ENCODE results near the gene CACNA2D3. TPM values are rescaled to one million over a fixed set of nuclear protein-coding genes. Genes with fewer than 3 reads are reported as not detected.
A peak's percentile ranks its signal among the peaks of the same experiment; 100 is the strongest.
"Not testable (repeated sequence)": the region's sequence is repeated elsewhere in the genome, so short reads cannot be mapped to it uniquely, and the experiment has no call there.

CACNA2D3 gene
- total RNA-seq, 1 donor from 2014 or later = 7.0 TPM

DNA sequence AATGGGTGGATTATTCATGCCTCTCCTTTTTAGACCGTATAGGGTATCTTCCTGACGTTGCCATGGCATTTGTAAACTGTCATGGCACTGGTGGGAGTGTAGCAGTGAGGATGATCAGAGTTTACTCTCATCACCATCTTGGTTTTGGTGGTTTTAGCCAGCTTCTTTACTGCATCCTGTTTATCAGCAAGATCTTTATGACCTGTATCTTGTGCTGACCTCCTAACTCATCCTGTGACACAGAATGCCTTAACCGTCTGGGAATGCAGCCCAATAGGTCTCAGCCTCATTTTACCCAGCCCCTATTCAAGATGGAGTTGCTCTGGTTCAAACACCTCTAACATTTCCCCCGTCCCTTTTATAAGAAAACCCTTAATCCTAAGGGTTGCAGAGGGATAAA, 855.6 kb downstream of the CACNA2D3 start:
- not testable (repeated sequence) for ATAC-seq

DNA sequence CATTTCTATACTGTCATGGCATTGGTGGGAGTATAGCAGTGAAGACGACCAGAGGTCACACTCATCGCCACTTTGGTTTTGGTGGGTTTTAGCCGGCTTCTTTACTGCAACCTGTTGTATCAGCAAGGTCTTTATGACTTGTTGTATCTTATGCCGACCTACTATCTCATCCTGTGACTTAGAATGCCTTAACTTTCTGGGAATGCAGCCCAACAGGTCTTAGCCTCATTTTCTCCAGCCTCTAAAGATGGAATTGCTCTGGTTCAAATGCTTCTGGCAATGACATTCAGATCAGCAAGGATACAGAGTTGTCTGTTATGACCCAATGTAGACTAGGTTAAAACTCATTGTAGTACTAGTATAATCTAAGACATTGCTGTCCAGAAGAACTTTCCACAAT, 860.5 kb downstream of the CACNA2D3 start:
- no peak for ATAC-seq

DNA sequence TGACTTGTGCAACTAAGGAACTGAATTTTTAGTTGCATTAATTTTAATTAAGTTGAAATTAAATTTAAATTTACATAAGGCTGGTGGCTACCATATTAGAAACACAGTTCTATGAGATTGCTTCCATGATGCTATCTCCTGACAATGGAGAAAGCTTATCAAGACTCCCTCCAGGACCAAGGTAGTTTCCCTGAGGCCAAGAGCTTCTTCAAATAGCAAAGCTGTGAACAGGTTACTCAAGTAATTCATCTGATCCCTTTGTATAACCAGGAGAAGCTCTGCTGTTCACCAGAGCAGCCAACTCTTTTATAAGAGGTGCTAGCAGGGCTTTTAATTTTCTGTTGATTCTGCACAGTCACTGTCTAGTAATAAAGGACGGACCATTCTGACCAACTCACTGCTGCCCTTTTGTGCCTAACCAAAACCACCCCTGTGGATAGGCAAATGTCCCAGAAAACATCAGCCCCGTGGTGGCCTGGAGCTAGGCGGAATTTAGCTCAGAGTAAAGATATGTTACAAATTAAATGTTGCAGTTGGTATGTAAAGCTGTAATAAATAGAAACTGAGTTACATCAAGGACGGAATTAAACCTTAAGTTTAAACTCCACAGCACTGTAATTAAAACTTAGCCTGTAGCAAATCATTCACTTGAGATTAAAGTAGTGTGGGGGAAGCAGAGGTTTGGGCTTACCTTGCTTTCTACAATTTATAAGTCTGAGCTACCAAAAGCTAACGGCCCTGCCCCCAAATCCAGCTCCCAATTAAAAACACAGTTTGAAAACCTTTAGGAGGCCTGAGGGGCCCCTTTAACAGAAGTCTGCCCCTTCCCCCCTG, 861.1 kb downstream of the CACNA2D3 start:
- no peak for ATAC-seq

DNA sequence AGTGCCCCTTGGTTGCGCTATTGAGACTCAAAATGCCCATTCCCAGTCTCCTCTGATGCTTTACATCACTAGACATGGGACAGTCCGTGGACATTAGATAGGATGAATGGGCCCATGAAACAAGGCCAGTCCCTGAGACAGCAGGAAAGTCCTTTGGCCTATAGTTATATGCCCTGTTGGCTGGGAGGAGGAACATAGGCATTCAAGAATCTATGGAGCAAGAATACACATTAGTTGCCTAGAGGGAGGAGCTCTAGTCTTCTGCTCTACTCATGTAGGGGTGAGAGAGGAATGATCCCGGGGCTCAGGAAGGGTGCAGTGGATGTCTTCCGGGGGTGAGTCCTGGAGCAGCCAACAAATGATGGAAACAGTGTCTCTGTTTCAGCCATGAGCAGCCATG, 863.5 kb downstream of the CACNA2D3 start:
- peak; percentile 17 for ATAC-seq

DNA sequence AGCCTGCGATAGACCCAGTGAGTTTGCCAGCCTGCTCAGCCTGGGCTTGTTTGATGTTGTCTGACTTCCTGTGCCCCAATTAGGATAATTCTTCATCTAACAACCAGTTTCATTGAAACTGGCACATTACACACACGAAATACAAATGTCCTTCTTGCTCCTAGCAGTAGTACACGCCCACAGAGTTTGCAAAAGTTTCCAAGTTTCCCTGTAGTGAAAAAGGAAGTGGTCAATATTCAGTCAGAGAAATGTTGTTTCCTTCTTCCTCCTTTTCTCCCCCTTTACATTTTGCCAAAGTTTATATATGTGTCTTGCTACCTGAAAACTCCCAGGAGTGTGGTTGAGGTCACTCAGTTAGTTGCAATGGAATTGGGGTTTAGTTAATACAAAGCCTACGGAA, 863.9 kb downstream of the CACNA2D3 start:
- no peak for ATAC-seq

DNA sequence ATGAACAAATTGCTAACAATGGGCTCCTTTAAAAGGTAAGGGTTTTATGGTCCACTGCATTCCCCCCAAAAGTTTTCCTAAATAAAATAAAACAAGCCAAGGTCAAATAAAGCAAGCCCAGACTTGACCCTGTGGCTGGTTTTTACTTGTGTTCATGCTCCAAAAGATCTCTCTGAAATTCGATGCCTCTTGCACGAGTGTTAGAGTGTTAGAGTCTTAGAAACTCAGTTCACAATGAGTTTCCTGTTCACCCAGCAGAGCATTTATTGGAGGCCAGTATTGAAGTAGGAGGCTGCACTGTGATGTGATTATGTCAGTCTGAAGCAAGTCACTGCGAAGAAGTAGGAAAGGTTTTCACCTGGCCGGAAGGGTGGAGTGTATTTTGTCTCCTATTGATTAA, 865.4 kb downstream of the CACNA2D3 start:
- no peak for ATAC-seq

GRCh38 chr3:54988302-54988837, 866.0 kb downstream of the CACNA2D3 start:
- ATAC-seq = no peak

GRCh38 chr3:54988838-54989630, 866.7 kb downstream of the CACNA2D3 start:
- no peak for ATAC-seq

GRCh38 chr3:54994111-54994513, 871.8 kb downstream of the CACNA2D3 start:
- ATAC-seq = no peak

DNA sequence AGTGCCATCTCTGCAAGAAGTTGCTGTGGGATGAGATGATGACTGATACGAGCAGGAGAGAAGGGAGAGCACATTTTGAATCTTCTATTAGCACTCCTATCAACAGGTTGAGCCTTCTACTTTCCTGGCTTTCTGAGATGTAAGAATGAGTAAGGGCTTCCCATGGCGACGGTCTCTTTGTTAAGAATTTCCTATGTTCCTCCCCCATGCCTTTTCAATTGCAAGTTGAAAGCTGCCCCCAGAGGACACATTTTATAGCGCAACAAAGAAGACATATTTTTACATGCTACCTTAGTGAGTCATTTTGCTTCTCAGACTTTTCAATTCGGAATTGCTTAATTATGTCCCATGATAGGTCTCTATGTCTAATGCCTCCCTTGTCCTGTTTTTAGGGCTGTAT, 876.8 kb downstream of the CACNA2D3 start:
- ATAC-seq = peak; percentile 65

GRCh38 chr3:54999811-55000210, 877.5 kb downstream of the CACNA2D3 start:
- ATAC-seq = no peak

DNA sequence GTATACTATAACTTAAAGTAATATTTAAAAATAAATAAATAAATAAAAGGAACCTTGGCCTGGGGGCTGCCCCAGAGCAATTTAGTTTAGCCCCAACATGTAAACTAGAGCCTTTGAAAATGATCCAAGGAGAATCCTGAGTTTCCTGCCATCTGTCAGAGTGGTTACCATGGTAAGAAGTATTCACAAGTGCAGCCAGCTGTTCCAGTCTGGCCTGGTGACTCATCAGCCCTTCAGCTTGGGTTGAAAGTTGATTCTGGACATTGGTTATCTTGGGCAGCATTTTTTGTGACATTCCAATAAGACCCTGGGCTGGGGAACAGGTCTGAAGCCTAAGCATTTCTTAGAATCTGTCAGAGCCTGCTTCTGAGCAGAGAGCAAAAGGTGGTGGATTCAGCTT, 878.2 kb downstream of the CACNA2D3 start:
- ATAC-seq = peak; percentile 63

- no peak for ATAC-seq
Observed at GRCh38 chr3:55000953-55001352, 878.6 kb downstream of the CACNA2D3 start.

DNA sequence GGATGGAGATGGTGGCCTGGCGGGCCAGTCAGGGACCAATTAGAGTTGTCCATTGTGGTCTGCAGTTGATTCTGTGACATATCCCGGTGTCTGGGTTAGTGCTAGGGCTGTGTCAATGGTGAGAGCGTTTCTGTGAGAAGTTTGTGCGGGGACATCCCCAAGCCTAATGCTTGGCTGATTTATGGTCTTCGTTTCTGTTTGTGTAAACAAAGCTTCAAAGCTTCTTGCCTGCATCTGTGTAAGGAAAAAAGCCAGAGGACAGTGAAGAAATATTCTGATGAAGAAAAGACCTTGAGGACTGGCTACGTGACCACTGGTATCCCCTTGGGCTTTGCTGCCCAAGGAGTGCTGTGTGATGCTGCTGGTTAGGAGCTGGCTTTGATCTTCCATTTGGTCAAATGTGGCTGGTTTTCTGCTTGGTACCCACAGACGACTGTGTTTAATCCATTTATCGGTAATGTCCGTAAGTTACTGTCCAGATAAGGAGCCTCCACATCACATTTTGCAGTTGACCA, 880.1 kb downstream of the CACNA2D3 start:
- ATAC-seq = no peak

GRCh38 chr3:55006244-55006676, 883.9 kb downstream of the CACNA2D3 start:
- no peak for ATAC-seq

DNA sequence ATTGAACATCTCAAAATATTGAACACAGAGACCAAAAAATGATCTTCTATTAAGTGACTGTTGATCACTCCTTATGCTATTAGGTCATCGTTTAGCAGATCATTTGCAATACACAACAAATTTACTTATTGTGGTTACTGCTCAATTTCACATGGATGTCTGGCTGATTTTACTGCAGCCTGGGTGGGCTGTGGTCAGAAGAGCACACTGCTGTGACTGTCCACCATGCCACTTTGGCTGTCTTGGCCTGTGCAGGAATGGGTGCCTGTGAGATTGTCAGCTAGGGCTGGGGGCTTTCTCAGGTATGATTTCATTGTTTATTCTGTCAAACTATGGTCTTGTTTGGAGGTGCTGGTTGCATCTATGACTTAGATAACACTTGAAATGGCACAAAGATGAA, 885.6 kb downstream of the CACNA2D3 start:
- no peak for ATAC-seq

DNA sequence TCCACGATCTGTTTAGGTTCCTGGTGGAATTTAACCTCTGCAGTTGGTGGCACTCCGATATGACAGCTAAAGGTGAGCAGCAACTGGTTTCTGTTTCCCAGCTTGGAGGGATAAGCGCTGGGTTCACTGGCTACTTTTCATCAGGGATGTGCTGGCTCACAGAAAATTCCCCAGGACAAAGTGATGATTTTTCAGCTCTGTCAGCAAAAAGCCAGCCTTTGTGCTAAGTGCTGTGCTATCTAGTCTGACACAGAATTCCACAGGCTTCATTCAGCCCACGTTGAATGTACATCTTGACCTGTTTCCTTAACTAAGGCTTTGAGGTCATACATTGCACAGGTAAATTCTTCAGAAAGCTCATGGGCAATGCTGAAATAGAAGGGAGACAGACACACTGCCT, 887.0 kb downstream of the CACNA2D3 start:
- no peak for ATAC-seq

DNA sequence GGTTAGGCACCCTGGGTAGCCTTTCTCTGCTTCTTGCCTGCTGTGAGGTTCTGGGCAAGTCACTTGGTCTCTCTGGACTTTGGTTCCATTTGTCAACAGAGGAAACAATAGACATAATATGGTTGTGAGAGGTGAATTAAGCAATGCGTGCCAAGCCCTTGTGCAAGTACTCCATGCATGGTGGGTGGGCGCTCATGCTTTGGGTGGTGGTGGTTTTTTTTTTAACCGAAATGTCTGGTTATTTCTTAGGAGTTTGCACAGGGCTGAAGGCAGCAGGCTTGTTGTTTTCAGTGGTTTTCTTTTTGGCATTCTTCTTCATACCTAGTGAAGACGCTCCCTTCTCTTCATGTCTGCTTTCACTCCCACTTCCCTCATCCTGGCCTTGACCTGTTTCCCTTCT, 889.7 kb downstream of the CACNA2D3 start:
- ATAC-seq = no peak

DNA sequence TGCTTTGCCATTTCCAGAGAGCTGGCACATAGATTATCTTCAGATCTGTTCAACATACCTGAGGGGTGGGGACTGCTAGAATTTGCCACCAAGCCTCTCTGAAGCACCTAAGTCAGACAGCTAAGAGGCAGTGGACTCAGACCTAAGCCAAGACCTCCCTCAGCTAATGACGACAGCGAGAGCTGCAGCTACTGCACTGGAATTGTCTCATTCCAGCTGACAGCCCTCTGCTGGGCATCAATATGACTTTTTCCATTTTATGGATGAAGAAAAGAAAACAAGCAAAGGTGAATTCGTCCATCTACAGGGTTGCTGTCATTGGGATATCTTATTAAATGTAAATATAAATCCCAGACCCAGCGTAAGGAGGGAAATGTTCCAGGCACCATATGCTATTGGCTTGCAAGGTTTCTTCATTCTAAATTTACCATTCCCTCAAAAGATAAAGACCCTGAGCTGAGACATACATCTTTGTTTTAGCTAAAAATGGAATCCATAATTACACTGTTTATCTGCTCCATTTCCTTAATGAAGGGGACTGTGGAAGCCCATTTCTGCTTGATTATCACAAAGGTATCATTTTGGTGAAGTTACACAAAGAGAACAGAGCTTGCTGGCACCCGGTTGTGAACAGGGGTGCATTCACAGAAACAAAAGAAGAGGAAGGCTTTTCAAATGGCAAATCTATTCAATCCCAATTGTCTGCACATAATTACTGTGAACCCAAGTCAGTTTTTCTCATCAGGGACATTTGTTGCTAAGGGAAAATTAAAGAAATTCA, 891.0 kb downstream of the CACNA2D3 start:
- no peak for ATAC-seq

- no peak for ATAC-seq
Observed at GRCh38 chr3:55014081-55014480, 891.7 kb downstream of the CACNA2D3 start.

- no peak for ATAC-seq
Observed at GRCh38 chr3:55014906-55015305, 892.6 kb downstream of the CACNA2D3 start.

- ATAC-seq = no peak
Observed at GRCh38 chr3:55017876-55018275, 895.5 kb downstream of the CACNA2D3 start.

DNA sequence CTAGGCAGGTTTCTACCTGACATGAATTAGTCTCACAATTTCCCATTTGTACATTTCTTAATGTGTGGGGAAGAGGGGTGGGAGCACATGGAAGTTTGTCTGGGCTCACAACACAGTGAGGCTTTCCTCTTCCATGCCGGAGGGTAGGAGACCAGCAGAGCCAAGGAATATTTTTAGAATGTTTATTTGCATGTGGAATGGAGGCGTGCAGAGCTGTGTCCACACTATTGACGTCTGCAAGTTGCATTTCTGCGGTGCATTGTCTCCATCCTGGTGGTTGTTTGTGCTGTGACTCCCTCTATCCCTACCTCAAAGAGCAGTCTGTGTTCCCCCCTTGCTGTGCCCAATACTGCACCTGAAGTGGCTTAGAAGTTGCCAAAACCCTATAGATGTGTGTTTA, 908.6 kb downstream of the CACNA2D3 start:
- ATAC-seq = no peak
